ENCODE measurements around the gene CAV3. TPM values are rescaled to one million over a fixed set of nuclear protein-coding genes. Genes with fewer than 3 reads are reported as not detected.

CAV3 gene
- total RNA-seq, 1 donor: not detected

GRCh38 chr3:8709287-8709686, 24.3 kb upstream of the CAV3 start:
- DNase-seq (ENCODE audit: insufficient read length, low spot score, missing footprints): no peak
- no peak for TF ChIP-seq CTCF (IDR thresholded peaks at IDR 0.05; ENCODE audit: extremely low read depth, low read depth, low read length)
- no peaks in the 10 kb centered on the region for H4K20me1 ChIP-seq (ENCODE audit: insufficient read depth, low read length)
- H3K79me2 ChIP-seq (ENCODE audit: insufficient read depth, low read length): no peaks in the 10 kb centered on the region
- no peaks in the 10 kb centered on the region for H3K36me3 ChIP-seq (ENCODE audit: insufficient read depth, low read length)
- peaks cover 8% of the 10 kb centered on the region for H3K4me1 ChIP-seq (ENCODE audit: insufficient read depth, low read length)
- no peak overlapping the region for H2AFZ ChIP-seq (ENCODE audit: low read length)
- H3K27me3 ChIP-seq (ENCODE audit: insufficient read depth, low read length): no peaks in the 10 kb centered on the region
- H3K9me3 ChIP-seq (ENCODE audit: low read depth, low read length): peaks cover 3% of the 10 kb centered on the region
- no peak overlapping the region for H3K27ac ChIP-seq (ENCODE audit: low read depth, low read length)
- H3K4me2 ChIP-seq (ENCODE audit: insufficient read depth, low read length): no peak overlapping the region
- H3K4me3 ChIP-seq (ENCODE audit: insufficient read depth, low read length): no peak overlapping the region

GRCh38 chr3:8709801-8710507, 23.6 kb upstream of the CAV3 start:
- DNase-seq (ENCODE audit: insufficient read length, low spot score, missing footprints): no peak

GRCh38 chr3:8712045-8712907, 21.3 kb upstream of the CAV3 start:
- no peak for TF ChIP-seq CTCF (IDR thresholded peaks at IDR 0.05; ENCODE audit: extremely low read depth, low read depth, low read length)
- peak; percentile 79 for DNase-seq (ENCODE audit: insufficient read length, low spot score, missing footprints)
- H3K4me1 ChIP-seq (ENCODE audit: insufficient read depth, low read length): peaks cover 8% of the 10 kb centered on the region
- H3K9me3 ChIP-seq (ENCODE audit: low read depth, low read length): no peaks in the 10 kb centered on the region
- peak overlapping the region; percentile 8 for H3K4me3 ChIP-seq (ENCODE audit: insufficient read depth, low read length)
- H3K27ac ChIP-seq (ENCODE audit: low read depth, low read length): no peak overlapping the region
- H3K36me3 ChIP-seq (ENCODE audit: insufficient read depth, low read length): no peaks in the 10 kb centered on the region
- no peaks in the 10 kb centered on the region for H3K79me2 ChIP-seq (ENCODE audit: insufficient read depth, low read length)
- peak overlapping the region; percentile 57 for H3K4me2 ChIP-seq (ENCODE audit: insufficient read depth, low read length)
- H2AFZ ChIP-seq (ENCODE audit: low read length): no peak overlapping the region
- no peaks in the 10 kb centered on the region for H3K27me3 ChIP-seq (ENCODE audit: insufficient read depth, low read length)
- H4K20me1 ChIP-seq (ENCODE audit: insufficient read depth, low read length): no peaks in the 10 kb centered on the region

More at GRCh38 chr3:8709801-8710507, 23.6 kb upstream of the CAV3 start:
- Histone ChIP-seq H3K4me2 (ENCODE audit: insufficient read depth, low read length) (no peak overlapping the region), H4K20me1 (ENCODE audit: insufficient read depth, low read length) (no peaks in the 10 kb centered on the region), H3K9me3 (ENCODE audit: low read depth, low read length) (peaks cover 3% of the 10 kb centered on the region), H2AFZ (ENCODE audit: low read length) (no peak overlapping the region), H3K4me3 (ENCODE audit: insufficient read depth, low read length) (no peak overlapping the region), H3K79me2 (ENCODE audit: insufficient read depth, low read length) (no peaks in the 10 kb centered on the region), H3K27ac (ENCODE audit: low read depth, low read length) (no peak overlapping the region), H3K27me3 (ENCODE audit: insufficient read depth, low read length) (no peaks in the 10 kb centered on the region), H3K36me3 (ENCODE audit: insufficient read depth, low read length) (no peaks in the 10 kb centered on the region), H3K4me1 (ENCODE audit: insufficient read depth, low read length) (peaks cover 8% of the 10 kb centered on the region)
- TF ChIP-seq CTCF (IDR thresholded peaks at IDR 0.05; ENCODE audit: extremely low read depth, low read depth, low read length): no peak

GRCh38 chr3:8712908-8713255, 20.7 kb upstream of the CAV3 start:
- TF ChIP-seq CTCF (IDR thresholded peaks at IDR 0.05; ENCODE audit: extremely low read depth, low read depth, low read length): no peak
- Histone ChIP-seq H3K4me2 (ENCODE audit: insufficient read depth, low read length) (peak overlapping the region; percentile 57), H3K27ac (ENCODE audit: low read depth, low read length) (no peak overlapping the region), H3K4me3 (ENCODE audit: insufficient read depth, low read length) (peak overlapping the region; percentile 8), H3K9me3 (ENCODE audit: low read depth, low read length) (no peaks in the 10 kb centered on the region), H3K79me2 (ENCODE audit: insufficient read depth, low read length) (no peaks in the 10 kb centered on the region), H2AFZ (ENCODE audit: low read length) (no peak overlapping the region), H3K4me1 (ENCODE audit: insufficient read depth, low read length) (peaks cover 8% of the 10 kb centered on the region), H3K27me3 (ENCODE audit: insufficient read depth, low read length) (no peaks in the 10 kb centered on the region), H3K36me3 (ENCODE audit: insufficient read depth, low read length) (no peaks in the 10 kb centered on the region), H4K20me1 (ENCODE audit: insufficient read depth, low read length) (no peaks in the 10 kb centered on the region)
- peak; percentile 88 for DNase-seq (ENCODE audit: insufficient read length, low spot score, missing footprints)

All from osteoblast (primary cell).